ENCODE results near the gene PCNX4. TPM values are rescaled to one million over a fixed set of nuclear protein-coding genes. Genes with fewer than 3 reads are reported as not detected.

The PCNX4 gene
- total RNA-seq, 2 donors from 2014 or later = 49.9 to 136 TPM

DNA sequence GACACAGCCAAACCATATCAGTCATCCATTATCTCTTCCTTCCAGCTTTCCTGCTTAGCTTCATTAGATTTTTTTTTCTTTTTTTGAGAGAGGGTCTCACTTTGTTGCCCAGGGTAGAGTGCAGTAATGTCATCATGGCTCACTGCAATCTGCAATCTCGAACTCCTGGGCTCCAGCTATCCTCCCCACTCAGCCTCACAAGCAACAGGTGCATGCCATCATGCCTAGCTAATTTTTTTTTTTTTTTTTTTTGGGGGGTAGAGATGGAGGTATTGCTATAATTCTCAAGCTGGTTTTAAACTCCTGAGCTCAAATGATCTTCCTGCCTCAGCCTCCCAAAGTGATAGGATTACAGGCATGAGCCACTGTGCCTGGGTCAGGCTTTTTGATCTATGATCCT, 119.0 kb downstream of the PCNX4 start:
- no peaks in the 10 kb centered on the region for H3K4me1 ChIP-seq (replicated peaks)
- no peaks in the 10 kb centered on the region for H3K27me3 ChIP-seq (replicated peaks; ENCODE audit: insufficient read depth)
- no peak for DNase-seq (ENCODE audit: low spot score)
- no peak overlapping the region for H3K4me3 ChIP-seq
- TF ChIP-seq POLR2AphosphoS5 (IDR thresholded peaks at IDR 0.05) (no peak), POLR2A (IDR thresholded peaks at IDR 0.05) (no peak)
- TF ChIP-seq, protein P1, sequence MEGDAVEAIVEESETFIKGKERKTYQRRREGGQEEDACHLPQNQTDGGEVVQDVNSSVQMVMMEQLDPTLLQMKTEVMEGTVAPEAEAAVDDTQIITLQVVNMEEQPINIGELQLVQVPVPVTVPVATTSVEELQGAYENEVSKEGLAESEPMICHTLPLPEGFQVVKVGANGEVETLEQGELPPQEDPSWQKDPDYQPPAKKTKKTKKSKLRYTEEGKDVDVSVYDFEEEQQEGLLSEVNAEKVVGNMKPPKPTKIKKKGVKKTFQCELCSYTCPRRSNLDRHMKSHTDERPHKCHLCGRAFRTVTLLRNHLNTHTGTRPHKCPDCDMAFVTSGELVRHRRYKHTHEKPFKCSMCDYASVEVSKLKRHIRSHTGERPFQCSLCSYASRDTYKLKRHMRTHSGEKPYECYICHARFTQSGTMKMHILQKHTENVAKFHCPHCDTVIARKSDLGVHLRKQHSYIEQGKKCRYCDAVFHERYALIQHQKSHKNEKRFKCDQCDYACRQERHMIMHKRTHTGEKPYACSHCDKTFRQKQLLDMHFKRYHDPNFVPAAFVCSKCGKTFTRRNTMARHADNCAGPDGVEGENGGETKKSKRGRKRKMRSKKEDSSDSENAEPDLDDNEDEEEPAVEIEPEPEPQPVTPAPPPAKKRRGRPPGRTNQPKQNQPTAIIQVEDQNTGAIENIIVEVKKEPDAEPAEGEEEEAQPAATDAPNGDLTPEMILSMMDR (IDR thresholded peaks at IDR 0.05) = no peak
- H3K27ac ChIP-seq = no peak overlapping the region
- intact Hi-C loops (cut with DNase I) = no loop called here
- WGBS = 84% methylated on average over 1 of the region's 1 CpG
- no peaks in the 10 kb centered on the region for H3K36me3 ChIP-seq
- no peaks in the 10 kb centered on the region for H3K9me3 ChIP-seq

DNA sequence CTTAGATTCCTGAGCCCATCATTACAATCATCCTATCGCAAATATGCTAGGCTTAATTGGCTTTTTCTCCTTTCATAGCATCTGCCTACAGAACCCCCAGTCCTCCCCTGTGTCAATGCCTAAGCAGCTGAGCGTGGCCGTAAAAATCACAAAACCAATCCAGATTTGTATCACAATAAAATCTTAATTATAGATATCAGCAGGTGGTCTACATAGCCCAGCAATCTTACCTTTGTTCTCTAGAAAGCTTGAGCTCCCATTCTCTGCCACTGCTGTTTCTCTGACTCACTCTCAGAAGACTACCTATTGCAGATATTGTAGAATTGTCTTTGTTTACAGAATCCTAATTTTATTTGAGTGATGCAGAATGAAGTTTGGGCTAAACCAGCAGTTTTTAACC, 119.4 kb downstream of the PCNX4 start:
- Histone ChIP-seq H3K4me1 (replicated peaks) (no peaks in the 10 kb centered on the region), H3K27me3 (replicated peaks; ENCODE audit: insufficient read depth) (no peaks in the 10 kb centered on the region), H3K27ac (no peak overlapping the region), H3K9me3 (no peaks in the 10 kb centered on the region), H3K36me3 (no peaks in the 10 kb centered on the region), H3K4me3 (no peak overlapping the region)
- intact Hi-C loops (cut with DNase I) = no loop called here
- WGBS = 74% methylated on average over 3 of the region's 3 CpGs
- DNase-seq (ENCODE audit: low spot score) = no peak
- TF ChIP-seq, protein P1 (IDR thresholded peaks at IDR 0.05) = no peak
- TF ChIP-seq POLR2A (IDR thresholded peaks at IDR 0.05) = no peak
- TF ChIP-seq POLR2AphosphoS5 (IDR thresholded peaks at IDR 0.05) = no peak

DNA sequence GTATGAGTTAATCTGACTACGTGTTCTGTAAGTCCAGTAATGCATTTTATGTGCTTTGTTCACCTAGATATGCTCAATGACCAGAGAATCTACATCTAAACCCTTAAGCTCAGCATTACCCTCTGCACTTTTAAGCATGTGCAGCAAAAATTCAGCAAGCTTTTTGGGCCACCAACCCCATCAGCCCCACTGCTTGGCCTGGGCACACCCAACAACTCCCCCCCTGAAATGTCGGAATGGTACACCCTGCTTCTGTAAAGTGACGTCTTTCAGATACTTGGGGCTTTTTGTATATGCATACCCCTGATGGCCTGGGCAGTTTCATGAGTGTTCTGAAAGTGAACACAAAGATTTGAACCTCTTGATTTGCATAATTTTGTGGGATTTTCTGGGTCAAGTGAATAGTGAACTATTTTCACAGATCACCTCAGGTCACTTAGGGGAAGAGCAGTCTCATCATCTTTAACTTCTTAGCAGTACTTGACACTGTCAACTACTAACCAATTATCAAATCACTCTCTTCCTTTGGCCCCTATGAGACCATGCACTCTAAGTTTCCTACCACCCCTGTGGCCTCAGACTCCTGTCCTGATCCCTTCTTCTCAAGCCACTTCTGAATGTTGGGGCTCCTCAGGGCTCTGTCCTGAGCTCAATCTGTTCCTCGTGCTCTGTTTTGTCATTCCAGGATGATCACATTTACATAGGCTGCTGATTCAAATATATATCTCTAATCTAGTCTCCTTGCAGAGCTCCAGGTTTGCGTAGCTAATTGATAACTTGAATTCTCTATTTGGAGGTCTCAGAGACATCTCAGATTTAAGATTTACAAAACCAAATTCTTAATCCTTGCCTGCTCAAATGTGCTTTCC, 121.0 kb downstream of the PCNX4 start:
- no peak for DNase-seq (ENCODE audit: low spot score)
- WGBS = 95% methylated on average over 5 of the region's 5 CpGs
- no peaks in the 10 kb centered on the region for H3K36me3 ChIP-seq
- no peaks in the 10 kb centered on the region for H3K9me3 ChIP-seq
- TF ChIP-seq, protein P1 (IDR thresholded peaks at IDR 0.05) = no peak
- no peak for TF ChIP-seq POLR2A (IDR thresholded peaks at IDR 0.05)
- TF ChIP-seq POLR2AphosphoS5 (IDR thresholded peaks at IDR 0.05) = no peak
- intact Hi-C loops (cut with DNase I) = no loop called here
- no peaks in the 10 kb centered on the region for H3K27me3 ChIP-seq (replicated peaks; ENCODE audit: insufficient read depth)
- no peak overlapping the region for H3K27ac ChIP-seq
- no peaks in the 10 kb centered on the region for H3K4me1 ChIP-seq (replicated peaks)
- no peak overlapping the region for H3K4me3 ChIP-seq

DNA sequence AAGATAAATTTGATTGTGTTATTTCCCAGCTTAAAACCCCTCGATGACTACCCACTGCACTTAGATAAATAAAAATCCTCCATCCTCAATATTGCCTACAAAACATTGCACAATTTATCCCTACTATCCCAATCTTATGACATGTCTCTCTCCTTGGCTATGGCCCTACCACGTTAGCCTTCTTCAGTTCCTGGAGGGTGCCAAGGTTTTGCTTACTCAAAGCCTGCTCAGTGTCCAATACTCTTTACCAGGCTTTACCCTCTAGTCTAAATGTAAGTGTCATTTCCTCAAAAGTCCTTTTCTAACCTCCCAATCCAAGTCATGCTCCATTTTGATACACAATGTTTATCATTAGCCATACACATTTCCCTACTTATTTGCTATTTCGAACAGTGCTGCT, 122.3 kb downstream of the PCNX4 start:
- Histone ChIP-seq H3K27ac (no peak overlapping the region), H3K4me3 (no peak overlapping the region), H3K9me3 (no peaks in the 10 kb centered on the region), H3K27me3 (replicated peaks; ENCODE audit: insufficient read depth) (no peaks in the 10 kb centered on the region), H3K36me3 (no peaks in the 10 kb centered on the region), H3K4me1 (replicated peaks) (no peaks in the 10 kb centered on the region)
- DNase-seq (ENCODE audit: low spot score) = no peak
- intact Hi-C loops (cut with DNase I) = no loop called here
- TF ChIP-seq POLR2A (IDR thresholded peaks at IDR 0.05) (no peak), POLR2AphosphoS5 (IDR thresholded peaks at IDR 0.05) (no peak)
- TF ChIP-seq, protein P1 (IDR thresholded peaks at IDR 0.05) = no peak
- WGBS = 75% methylated on average over 3 of the region's 3 CpGs

All from prostate gland (tissue), 2 donors.